Muscle layer of colon (tissue), 2 donors: Measurements from ENCODE around the gene PPP4R2.

Experiments used
- H3K27ac ChIP-seq: one replicate; pipeline ENCODE4 v1.7.0; 2013; ENCODE audit warnings: low read depth, mild to moderate bottlenecking, low read length, moderate library complexity
- H3K27me3 ChIP-seq, 2 donors: one replicate each; pipeline ENCODE4 v1.7.0; 2013; ENCODE audit warnings: low read length in 2 of 2, mild to moderate bottlenecking in 2 of 2; ENCODE audit not compliant: insufficient read depth in 2 of 2, control insufficient read depth in 1 of 2
- H3K36me3 ChIP-seq: one replicate; pipeline ENCODE4 v1.7.0; 2013; ENCODE audit warnings: mild to moderate bottlenecking, low read length; ENCODE audit not compliant: insufficient read depth
- H3K4me1 ChIP-seq: one replicate; pipeline ENCODE4 v1.7.0; 2013; ENCODE audit warnings: mild to moderate bottlenecking, low read length; ENCODE audit not compliant: insufficient read depth
- H3K4me3 ChIP-seq, 2 donors: one replicate each; pipeline ENCODE4 v1.7.0; 2013; ENCODE audit warnings: low read length in 2 of 2, low read depth in 1 of 2, mild to moderate bottlenecking in 1 of 2, moderate library complexity in 1 of 2
- H3K9ac ChIP-seq: one replicate; pipeline ENCODE4 v1.7.0; 2013; ENCODE audit warnings: low read length
- H3K9me3 ChIP-seq: one replicate; pipeline ENCODE4 v1.7.0; 2013; ENCODE audit warnings: mild to moderate bottlenecking, low read length
- donor health status: abdominal sarcoma.
- donor health status: Adenocarcinoma of cecum.

Gene PPP4R2

DNA sequence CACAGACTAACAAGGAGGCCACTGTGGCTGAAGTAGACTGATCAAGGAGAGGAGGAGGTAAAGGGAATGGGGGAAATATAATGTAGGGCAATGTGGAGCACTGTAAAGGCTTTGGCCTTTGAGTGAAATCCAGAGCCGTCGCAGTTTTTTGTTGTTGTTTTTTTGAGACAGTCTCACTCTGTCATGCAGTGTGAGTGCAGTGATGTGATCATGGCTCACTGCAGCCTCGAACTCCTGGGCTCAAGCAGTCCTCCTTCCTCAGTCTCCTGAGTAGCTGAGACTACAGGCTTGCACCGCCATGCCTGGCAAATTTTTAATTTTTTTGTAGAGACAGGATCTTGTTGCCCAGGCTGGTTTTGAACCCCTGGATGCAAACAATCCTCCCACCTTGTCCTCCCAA, 32.2 kb downstream of the PPP4R2 start:
- H3K36me3 ChIP-seq: no peaks in the 10 kb centered on the region
- H3K4me3 ChIP-seq: no peak overlapping the region
- peaks cover 32% of the 10 kb centered on the region for H3K4me1 ChIP-seq
- no peaks in the 10 kb centered on the region for H3K27me3 ChIP-seq
- H3K9ac ChIP-seq: no peak overlapping the region
- H3K9me3 ChIP-seq: no peaks in the 10 kb centered on the region
- no peak overlapping the region for H3K27ac ChIP-seq

DNA sequence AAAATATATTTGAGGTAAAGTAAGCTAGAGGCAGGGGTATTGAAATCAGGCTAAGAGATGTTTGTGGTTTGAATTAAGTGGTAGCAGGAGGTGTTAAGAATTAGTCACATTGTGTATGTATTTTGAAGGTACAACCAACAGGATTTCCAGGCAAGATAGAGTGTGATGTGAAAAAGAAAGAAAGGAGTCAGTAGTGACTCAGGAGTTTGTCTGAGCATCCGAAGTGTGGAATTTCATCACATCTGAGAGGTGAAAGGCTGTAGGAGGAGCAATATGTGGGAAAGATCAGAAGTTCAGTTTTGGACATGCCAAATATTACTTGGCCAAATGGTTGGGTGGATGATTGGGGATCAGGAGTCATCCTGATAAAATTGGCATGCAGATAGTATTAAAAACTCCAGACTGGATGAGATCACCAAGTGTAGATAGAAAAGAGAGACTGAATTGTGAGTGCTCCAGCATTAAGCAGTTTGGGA, 32.7 kb downstream of the PPP4R2 start:
- no peaks in the 10 kb centered on the region for H3K36me3 ChIP-seq
- no peak overlapping the region for H3K27ac ChIP-seq
- no peaks in the 10 kb centered on the region for H3K9me3 ChIP-seq
- H3K4me1 ChIP-seq: peaks cover 32% of the 10 kb centered on the region
- H3K4me3 ChIP-seq: no peak overlapping the region
- H3K9ac ChIP-seq: no peak overlapping the region
- H3K27me3 ChIP-seq: no peaks in the 10 kb centered on the region

DNA sequence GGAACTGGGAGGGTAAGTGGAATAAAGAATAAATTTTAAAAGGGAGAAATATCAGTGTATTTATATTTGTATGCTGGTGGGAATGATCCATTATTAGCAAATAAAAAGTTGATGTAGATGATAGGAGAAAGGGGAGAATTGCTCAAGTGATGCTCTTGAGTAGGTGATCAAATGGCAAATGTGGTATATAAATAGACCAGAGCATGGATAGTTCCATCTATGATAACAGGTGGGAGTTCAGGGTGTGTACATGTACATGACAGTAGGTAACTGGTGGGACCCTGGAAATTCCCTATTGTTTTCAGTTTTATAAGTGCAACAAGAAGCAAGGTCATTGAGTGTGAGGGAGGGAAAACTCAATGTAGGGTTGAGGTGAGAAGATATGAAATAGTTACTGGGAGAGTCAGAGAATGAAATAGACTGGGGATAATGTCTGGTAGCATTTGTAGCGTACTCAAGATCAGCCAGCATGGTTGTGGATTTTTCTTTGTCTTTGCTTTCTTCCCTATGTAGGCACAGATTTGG, 33.5 kb downstream of the PPP4R2 start:
- Histone ChIP-seq H3K27ac (no peak overlapping the region), H3K9me3 (no peaks in the 10 kb centered on the region), H3K27me3 (no peaks in the 10 kb centered on the region), H3K36me3 (no peaks in the 10 kb centered on the region), H3K4me3 (no peak overlapping the region), H3K4me1 (peaks cover 32% of the 10 kb centered on the region), H3K9ac (no peak overlapping the region)

DNA sequence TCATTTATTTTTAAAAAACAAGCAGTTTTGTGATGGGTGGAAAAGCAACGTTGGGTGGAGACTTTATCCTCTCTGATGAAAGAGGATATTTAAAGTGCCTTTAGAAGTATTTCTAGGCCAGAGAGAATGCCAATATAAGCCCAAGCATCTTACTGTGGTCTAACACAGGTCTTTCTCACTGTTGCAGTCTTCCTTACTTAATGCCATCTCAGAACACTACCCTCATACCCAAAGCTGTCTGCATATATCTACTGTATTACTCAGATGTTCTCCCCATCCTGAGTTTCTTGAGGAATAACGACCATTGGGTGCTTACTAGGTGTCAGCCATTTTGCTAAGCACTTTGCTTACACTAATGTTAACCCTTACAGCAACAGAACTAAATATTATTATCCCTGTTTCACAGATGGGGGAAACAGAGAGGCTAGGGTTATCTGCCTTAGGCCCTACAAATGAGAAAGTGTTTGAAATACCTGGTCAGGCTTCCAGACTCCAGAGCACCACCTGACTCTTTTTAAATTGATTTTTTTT, 35.0 kb downstream of the PPP4R2 start:
- no peaks in the 10 kb centered on the region for H3K27me3 ChIP-seq
- no peak overlapping the region for H3K4me3 ChIP-seq
- H3K9me3 ChIP-seq: no peaks in the 10 kb centered on the region
- H3K27ac ChIP-seq: no peak overlapping the region
- H3K36me3 ChIP-seq: no peaks in the 10 kb centered on the region
- peaks cover 28% of the 10 kb centered on the region for H3K4me1 ChIP-seq
- H3K9ac ChIP-seq: no peak overlapping the region

DNA sequence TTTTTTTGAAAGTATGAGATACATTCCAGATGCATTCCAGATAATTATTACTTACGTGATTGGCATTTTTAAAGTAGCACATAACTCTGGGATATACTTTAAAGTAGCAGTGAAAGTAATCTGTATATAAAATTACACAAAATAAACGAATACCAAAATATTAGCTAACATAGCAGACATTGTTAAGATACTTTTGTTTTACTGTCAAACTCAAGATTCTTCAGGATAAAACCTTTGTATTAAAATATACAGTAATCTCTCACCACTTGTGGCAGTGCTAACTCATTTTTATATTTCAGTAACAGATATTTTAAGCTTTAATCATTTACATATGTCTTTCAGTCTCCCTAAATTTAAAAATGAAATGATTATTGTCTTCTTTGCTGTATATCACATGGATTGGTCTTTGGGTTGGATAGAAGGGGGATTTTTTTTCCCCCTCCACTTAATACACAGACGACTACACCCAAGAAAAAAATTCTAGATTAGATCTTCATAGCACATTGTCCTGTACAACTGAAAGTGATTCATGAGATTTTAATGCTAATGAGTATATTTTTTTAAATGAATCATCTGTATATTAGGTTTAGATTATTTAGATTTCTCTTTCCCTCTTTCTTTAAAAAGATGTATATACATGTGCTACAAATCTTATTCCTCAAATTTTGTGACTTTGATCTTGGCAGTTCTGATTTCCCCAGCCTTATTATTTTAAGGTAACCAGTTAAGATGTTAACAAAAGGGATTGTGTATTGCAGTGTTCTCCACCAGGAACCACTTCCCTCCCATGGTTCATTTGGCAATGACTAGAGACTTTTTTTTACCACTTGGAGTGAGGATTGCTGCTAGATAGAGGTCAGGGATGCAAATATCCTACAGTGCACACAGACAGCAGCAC, 40.3 kb downstream of the PPP4R2 start:
- no peaks in the 10 kb centered on the region for H3K36me3 ChIP-seq

DNA sequence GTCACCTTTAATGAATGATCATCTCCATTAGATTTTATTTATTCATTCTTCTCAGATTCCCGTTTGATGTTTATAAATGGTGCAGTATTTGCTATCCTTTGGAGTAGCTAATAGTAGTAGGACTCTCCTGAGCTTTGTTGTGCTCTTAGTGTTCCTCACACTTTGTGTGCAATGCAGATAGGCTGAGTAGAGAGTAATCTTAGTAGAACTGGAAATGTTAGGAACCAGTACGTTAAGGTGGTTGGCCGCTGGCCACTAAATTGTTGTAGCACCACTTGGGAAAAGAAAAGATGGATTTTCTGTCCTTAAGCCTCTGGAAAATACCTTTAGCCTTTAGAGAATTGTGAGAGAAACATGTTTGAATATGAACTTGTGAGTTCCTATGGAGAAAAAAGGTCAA, 44.9 kb downstream of the PPP4R2 start:
- Histone ChIP-seq H3K9me3 (no peaks in the 10 kb centered on the region), H3K27me3 (no peaks in the 10 kb centered on the region), H3K9ac (no peak overlapping the region), H3K4me3 (no peak overlapping the region), H3K36me3 (no peaks in the 10 kb centered on the region), H3K27ac (no peak overlapping the region), H3K4me1 (peaks cover 26% of the 10 kb centered on the region)

More for the DNA sequence above, 40.3 kb downstream of the PPP4R2 start:
- no peaks in the 10 kb centered on the region for H3K27me3 ChIP-seq
- no peak overlapping the region for H3K4me3 ChIP-seq
- no peak overlapping the region for H3K9ac ChIP-seq
- no peaks in the 10 kb centered on the region for H3K9me3 ChIP-seq
- H3K4me1 ChIP-seq: peaks cover 30% of the 10 kb centered on the region
- H3K27ac ChIP-seq: no peak overlapping the region

DNA sequence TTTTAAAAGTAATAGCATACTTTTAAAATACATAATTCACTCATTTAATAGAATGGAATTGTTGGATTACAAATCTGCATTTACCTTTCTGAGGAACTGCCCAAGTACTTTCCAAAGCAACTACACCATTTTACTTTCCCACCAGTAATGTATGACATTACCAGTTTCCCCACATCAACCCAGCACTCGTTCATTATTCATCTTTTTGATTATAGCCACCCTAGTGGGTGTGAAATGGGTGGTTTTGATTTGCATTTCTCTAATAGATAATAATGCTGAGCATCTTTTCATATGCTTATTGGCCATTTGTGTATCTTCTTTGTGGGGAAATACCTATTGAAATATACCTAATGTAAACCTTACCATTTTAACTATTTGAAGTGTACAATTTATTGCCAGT, 46.8 kb downstream of the PPP4R2 start:
- Histone ChIP-seq H3K4me1 (peaks cover 16% of the 10 kb centered on the region), H3K27me3 (no peaks in the 10 kb centered on the region), H3K9me3 (no peaks in the 10 kb centered on the region), H3K36me3 (no peaks in the 10 kb centered on the region), H3K4me3 (no peak overlapping the region), H3K27ac (no peak overlapping the region), H3K9ac (no peak overlapping the region)

DNA sequence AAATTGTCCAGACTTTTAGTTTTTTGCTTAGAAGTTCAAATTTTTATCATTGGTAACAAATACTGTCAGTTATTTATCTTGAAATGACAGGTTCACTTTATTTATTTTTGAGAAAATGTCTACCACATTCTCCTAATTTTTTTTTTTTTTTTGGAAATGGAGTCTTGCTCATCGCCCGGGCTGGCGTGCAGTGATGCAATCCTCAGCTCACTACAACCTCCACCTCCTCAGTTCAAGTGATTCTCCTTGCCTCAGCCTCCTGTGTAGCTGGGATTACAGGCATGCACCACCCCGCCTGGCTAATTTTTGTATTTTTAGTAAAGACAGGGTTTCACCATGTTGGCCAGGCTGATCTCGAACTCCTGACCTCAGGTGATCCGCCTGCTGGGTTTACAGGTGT, 48.8 kb downstream of the PPP4R2 start:
- Histone ChIP-seq H3K36me3 (no peaks in the 10 kb centered on the region), H3K27ac (no peak overlapping the region), H3K4me1 (peaks cover 14% of the 10 kb centered on the region), H3K9me3 (no peaks in the 10 kb centered on the region), H3K4me3 (no peak overlapping the region), H3K9ac (no peak overlapping the region), H3K27me3 (no peaks in the 10 kb centered on the region)

DNA sequence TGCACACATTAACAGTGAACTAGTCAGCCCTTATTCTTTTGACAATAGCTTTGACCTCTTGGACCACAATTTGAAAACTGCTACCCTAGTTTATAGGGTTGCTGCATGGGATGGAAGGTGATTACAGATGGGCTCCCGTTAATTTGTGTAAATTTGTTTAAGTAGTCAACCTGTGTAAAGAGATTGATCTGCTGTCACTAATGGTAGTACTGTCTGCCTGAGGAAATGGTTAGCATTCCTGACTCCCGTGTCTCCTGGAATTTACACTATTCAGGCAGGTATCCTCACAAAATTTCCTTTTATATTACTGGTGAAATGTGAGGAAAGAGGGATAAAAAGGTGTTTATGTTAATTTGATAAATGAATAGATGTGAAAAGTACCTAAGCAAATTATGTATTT, 49.6 kb downstream of the PPP4R2 start:
- H3K4me1 ChIP-seq: peaks cover 14% of the 10 kb centered on the region
- H3K4me3 ChIP-seq: no peak overlapping the region

DNA sequence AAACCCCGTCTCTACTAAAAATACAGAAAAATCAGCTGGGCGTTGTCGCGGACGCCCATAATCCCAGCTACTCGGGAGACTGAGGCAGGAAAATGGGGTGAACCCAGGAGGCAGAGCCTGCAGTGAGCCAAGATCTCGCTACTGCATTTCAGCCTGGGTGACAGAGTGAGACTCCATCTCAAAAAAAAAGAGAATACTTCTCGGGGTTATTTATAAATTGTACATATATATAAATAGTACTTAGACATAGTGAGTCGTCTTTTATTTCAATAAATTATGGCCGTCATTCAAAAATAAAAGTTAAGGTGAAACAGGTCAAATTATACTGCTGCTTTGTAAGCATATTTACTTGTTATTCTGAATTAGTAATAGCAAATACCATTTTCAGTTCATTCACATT, 52.7 kb downstream of the PPP4R2 start:
- H3K36me3 ChIP-seq: no peaks in the 10 kb centered on the region
- no peak overlapping the region for H3K27ac ChIP-seq
- peaks cover 11% of the 10 kb centered on the region for H3K4me1 ChIP-seq
- no peaks in the 10 kb centered on the region for H3K27me3 ChIP-seq
- no peak overlapping the region for H3K9ac ChIP-seq
- H3K9me3 ChIP-seq: no peaks in the 10 kb centered on the region
- H3K4me3 ChIP-seq: no peak overlapping the region

More for the DNA sequence above, 49.6 kb downstream of the PPP4R2 start:
- Histone ChIP-seq H3K36me3 (no peaks in the 10 kb centered on the region), H3K9ac (no peak overlapping the region), H3K27ac (no peak overlapping the region), H3K27me3 (no peaks in the 10 kb centered on the region), H3K9me3 (no peaks in the 10 kb centered on the region)

DNA sequence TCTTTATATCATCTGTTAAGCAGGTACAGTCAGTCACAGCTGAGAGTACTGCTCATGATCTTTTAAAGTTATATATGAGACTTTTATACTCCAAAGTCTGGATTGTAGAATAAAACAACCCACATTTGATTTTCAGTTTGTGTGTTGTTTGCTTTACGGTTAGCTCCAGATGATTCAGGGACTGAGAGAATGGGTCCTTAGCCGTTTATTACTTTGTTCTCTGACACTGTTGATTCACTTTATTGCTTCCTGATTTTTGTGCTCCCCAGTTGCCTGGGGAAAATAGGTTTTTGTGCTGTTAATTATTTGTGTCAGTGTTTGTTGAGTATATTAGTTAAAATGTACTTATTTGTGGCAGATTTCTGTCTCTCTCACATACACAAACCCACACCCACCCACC, 56.2 kb downstream of the PPP4R2 start:
- Histone ChIP-seq H3K27me3 (no peaks in the 10 kb centered on the region), H3K27ac (no peak overlapping the region), H3K4me1 (peaks cover 14% of the 10 kb centered on the region), H3K9ac (no peak overlapping the region), H3K36me3 (no peaks in the 10 kb centered on the region), H3K4me3 (no peak overlapping the region), H3K9me3 (no peaks in the 10 kb centered on the region)
